HG03457 (cell line): ENCODE data around the gene PKP1.

Experiments
- ATAC-seq: cut with Tn5 transposase; IDR thresholded peaks from one replicate; pipeline ENCODE4 v1.9.1; 2021; ENCODE audit warnings: moderate number of reproducible peaks; ENCODE audit not compliant: unreplicated experiment

PKP1 gene

GRCh38 chr1:201307231-201307630 is 23.9 kb downstream of the PKP1 start:
- ATAC-seq: no peak

GRCh38 chr1:201307760-201308499 is 24.6 kb downstream of the PKP1 start:
- no peak for ATAC-seq

- ATAC-seq: no peak
Measured at GRCh38 chr1:201309416-201309815, 26.1 kb downstream of the PKP1 start.

- ATAC-seq: no peak
Measured at GRCh38 chr1:201310251-201310985, 27.1 kb downstream of the PKP1 start.

GRCh38 chr1:201310986-201311355 is 27.7 kb downstream of the PKP1 start:
- no peak for ATAC-seq

- ATAC-seq: no peak
Measured at GRCh38 chr1:201311356-201312011, 28.2 kb downstream of the PKP1 start.

GRCh38 chr1:201312298-201312697 is 29.0 kb downstream of the PKP1 start:
- no peak for ATAC-seq

GRCh38 chr1:201313086-201313485 is 29.8 kb downstream of the PKP1 start:
- ATAC-seq: no peak

GRCh38 chr1:201316556-201316955 is 33.2 kb downstream of the PKP1 start:
- ATAC-seq: no peak

- no peak for ATAC-seq
Measured at GRCh38 chr1:201317551-201317950, 34.2 kb downstream of the PKP1 start.

GRCh38 chr1:201318504-201319340 is 35.4 kb downstream of the PKP1 start:
- ATAC-seq: no peak

GRCh38 chr1:201319631-201320030 is 36.3 kb downstream of the PKP1 start:
- ATAC-seq: no peak

GRCh38 chr1:201320168-201320788 is 37.0 kb downstream of the PKP1 start:
- no peak for ATAC-seq

- ATAC-seq: no peak
Measured at GRCh38 chr1:201321826-201322390, 38.6 kb downstream of the PKP1 start.

GRCh38 chr1:201322653-201323510 is 39.6 kb downstream of the PKP1 start:
- ATAC-seq: no peak

- no peak for ATAC-seq
Measured at GRCh38 chr1:201324306-201324705, 41.0 kb downstream of the PKP1 start.

GRCh38 chr1:201324821-201325677 is 41.7 kb downstream of the PKP1 start:
- no peak for ATAC-seq

GRCh38 chr1:201325678-201326060 is 42.4 kb downstream of the PKP1 start:
- no peak for ATAC-seq
